NAMALWA (cell line): ENCODE results near the gene NINJ2.

Experiments
- DNase-seq: peaks from one replicate; pipeline ENCODE4 v3.0.0-alpha.2; 2015; ENCODE audit warnings: low spot score

NINJ2 gene

GRCh38 chr12:569091-569676 lies 94.1 kb downstream of the NINJ2 start:
- no peak for DNase-seq

DNA sequence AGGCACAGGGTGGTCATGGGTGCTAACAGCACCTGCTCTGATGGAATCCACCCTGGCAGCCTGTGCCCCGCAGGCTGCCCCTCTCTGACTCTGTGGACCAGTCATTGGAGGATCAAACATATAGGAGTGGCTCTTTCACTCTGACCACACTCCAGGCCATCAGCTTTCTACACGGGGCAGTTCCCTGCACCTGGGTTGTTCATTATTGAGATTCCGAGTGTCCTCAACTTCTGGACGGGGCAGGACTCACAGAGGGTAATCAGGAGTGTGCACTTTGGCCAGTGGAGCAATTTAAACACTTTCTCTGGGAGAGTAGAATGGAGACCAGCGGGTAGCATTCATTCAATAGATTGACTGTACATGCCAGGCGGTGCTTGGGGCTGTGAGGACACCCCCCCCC lies 94.8 kb downstream of the NINJ2 start:
- DNase-seq, result no peak

DNA sequence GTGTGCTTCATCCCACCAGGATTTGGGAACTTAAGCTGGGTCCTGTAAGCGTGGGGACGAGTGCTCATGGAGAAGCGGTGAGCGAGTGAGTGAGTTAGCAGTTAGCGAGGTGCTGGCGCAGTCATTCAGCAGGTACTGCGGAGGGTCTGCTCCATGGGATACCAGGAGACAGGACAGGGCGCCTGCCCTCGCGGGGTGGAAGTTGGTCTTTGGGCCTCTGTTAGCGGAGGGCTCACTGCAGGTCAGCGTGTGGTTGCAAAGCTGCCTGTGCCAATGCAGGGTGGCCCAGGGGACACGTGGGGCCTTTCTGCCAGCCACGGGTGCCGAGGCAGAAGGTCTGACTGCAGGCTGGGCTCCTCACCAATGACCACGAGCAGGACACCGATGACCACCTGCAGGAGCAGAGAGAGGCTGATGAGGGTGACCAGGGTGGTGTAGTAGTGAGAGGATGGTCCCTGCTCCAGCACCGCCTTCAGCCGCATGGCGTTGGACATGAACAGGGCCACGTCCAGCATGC lies 97.6 kb downstream of the NINJ2 start:
- no peak for DNase-seq

DNA sequence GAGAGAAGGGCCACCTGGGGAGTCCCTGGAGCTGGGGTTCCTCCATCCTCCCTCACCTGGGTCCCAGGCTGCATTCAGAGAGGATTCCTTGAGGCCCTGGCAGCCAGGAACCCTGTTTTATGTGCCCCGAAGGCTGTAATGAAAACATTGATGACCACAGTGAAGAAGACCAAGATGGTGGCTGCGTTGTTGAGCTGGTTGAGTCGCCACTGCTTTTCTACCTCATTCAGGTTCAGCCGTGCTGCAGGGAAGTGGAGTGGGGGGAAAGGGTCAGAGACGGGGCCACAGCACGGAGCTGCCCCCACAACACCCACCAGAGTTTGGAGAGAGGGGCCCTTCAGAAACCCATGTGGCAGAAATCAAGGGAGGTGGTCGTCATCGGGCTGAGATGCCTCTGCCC lies 98.1 kb downstream of the NINJ2 start:
- DNase-seq, result no peak

GRCh38 chr12:563787-564298 lies 99.4 kb downstream of the NINJ2 start:
- DNase-seq, result no peak

- no peak for DNase-seq
Observed at GRCh38 chr12:563250-563781, 99.9 kb downstream of the NINJ2 start.

- DNase-seq, result no peak
Observed at GRCh38 chr12:562634-563033, 100.6 kb downstream of the NINJ2 start.

DNA sequence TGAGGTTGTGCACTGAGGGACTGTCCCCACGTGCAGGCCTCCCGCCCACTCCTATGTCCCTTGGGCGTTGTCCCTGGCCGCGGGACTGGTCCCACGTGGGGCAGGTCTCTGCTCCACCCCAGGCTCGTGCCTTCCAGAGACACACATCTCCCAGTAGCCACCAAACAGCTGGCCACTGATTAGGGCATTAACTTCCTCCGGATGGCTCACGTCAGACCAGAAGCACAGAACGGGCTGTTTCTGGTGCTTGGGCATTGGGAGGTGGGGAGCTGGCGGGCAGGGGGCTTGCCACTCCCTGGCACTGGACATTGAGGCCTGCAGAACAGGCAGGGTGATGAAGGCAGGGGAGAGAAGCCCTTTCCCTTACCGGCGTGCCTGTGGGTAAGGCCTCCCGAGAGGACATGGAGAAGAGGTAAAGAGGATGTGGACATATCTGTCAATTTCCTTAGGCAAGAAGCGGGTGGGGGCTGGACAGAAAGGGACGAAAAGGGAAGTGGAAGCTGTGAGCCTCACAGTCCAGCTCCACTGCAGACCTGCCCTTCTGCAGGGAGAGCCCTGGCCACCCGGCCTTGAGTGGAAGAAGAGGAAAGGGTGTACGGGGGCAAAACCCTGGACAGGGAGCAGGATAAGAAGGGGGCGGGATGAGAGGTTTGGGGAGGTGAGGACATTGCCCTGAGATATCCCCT lies 101.2 kb downstream of the NINJ2 start:
- no peak for DNase-seq

- no peak for DNase-seq
Observed at GRCh38 chr12:561391-561705, 101.9 kb downstream of the NINJ2 start.

GRCh38 chr12:560691-561390 lies 102.4 kb downstream of the NINJ2 start:
- DNase-seq, result peak; percentile 55

DNA sequence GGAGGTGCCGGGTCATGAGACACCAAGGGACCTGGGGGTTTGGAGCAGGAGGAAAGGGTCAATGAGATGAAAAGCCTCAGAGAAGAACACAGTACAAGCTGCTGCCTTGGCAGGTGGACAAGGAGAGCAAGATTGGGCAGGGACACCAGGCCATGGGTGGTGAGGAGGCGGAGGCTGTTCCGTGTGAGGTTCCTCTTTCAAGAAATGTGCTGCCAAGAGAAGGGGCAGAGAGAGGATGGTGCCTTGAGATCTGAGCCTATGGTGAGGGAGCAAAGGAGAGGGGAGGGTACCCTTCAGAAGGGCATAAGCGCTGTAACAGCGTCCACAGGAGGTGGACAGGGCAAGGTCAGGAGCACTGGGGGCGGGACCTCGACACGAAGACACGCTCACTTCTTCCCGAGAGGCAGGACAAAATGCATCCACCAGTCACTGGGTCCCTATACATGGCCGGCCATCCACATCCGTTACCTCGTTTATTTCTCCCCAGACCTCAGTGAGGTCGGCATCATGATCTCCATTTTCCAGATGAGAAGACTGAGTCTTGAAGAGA lies 103.3 kb downstream of the NINJ2 start:
- DNase-seq, result no peak

DNA sequence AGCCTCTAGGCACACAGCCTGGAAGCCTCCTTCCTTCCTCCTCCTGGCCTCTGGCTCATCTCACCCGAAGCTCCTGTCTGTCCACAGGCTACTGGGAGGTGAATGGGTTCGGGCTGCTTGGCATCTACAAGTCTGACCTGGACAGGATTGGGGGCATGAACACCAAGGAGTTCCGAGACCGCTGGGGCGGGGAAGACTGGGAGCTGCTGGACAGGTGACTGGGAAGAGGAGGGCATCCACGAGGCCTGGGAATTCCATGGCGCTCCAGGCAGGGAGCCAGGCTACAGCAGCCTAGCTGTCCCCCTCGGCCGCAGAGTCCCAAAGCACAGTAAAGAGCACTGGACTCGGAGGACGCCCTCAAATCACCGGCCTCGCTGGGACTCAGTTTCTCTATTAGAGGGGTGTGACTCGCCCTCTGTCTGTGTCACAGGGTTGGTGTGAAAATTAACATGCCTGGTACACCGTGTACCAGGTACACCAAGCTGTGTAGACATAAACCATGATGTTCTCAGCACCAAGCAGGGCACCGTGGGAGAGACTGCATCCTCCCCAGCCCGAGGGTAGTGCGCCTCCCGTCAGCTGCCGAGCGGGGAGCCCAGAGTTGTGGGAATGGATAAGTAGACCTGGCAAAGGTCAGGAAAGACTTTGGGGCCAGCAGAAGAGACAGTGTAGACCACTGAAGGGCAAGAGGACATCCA lies 103.9 kb downstream of the NINJ2 start:
- DNase-seq, result no peak

DNA sequence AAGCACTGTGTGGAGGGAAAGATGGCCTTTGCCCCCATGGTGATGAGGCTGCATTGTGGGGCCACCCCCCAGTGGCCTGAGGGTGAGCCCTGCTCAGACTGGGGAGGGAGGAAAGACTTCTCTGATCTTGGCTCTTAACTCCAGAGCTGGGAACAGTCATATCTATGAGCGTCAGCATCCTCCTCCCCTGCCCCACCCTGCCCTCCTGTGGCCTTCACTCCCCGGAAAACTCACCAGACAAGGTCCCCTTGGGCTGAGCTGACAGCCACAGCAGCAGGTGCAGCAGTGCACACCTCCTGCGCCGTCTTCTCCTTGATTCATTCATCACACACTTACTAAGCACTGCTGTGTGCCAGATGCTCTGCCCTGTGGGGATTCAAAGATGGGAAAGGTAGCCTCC lies 104.7 kb downstream of the NINJ2 start:
- DNase-seq, result no peak

GRCh38 chr12:556498-556897 lies 106.7 kb downstream of the NINJ2 start:
- DNase-seq, result no peak

GRCh38 chr12:554001-554285 lies 109.3 kb downstream of the NINJ2 start:
- no peak for DNase-seq

GRCh38 chr12:553216-554000 lies 109.8 kb downstream of the NINJ2 start:
- DNase-seq, result no peak

DNA sequence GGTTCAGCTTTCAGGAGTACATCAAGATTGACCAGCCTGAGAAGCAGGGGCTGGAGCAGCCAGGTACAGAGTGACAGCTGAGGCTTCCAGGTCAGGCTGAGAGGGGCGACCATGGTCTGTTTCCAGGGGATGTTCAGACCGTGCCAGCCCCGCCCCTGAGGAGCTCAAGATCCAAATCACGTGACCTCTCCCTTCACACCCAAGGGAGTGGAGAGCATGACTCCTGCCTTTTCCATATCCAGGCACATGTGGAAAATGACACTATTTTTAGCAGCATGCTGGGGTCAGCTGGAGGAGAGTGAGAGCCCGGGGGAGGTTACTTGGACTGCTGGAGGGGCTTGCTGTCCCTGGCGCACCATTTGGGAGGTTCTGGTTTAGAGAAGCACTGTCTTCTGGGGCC lies 110.8 kb downstream of the NINJ2 start:
- no peak for DNase-seq

- no peak for DNase-seq
Observed at GRCh38 chr12:550473-551260, 112.6 kb downstream of the NINJ2 start.

- DNase-seq, result no peak
Observed at GRCh38 chr12:549476-550082, 113.7 kb downstream of the NINJ2 start.

DNA sequence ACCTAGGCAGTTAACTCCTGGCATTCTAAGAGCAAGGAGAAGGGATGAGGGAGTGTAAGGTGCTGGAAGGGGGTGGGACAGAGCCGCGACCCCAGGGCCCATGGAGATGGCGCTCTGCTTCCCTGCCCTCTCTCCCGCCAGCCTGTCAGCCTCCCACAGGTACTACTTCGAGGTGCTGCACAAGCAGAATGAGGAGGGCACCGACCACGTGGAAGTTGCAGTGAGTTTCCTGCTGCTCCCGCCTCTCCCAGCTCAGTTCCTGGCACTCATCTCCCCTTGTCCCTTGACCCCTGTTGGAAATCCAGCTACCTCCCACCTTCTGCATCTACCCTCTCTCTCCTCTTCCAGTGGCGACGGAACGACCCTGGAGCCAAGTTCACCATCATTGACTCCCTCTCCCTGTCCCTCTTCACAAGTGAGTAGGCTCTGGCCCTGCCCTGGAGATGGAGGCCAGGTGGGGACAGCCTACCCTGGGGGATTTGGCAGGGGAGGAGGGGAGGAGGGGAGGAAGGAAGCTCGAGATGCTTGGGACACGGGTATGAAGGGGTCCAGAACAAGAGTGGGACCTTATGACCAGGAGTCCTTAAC lies 115.3 kb downstream of the NINJ2 start:
- DNase-seq, result no peak
